ENCODE data around the gene FGF12.
A peak's percentile ranks its signal among the peaks of the same experiment; 100 is the strongest.

The FGF12 gene

GRCh38 chr3:192156382-192156781 lies 571.0 kb downstream of the FGF12 start:
- H4K20me1 ChIP-seq (ENCODE audit: low read depth, low read length) = no peaks in the 10 kb centered on the region
- H3K9me3 ChIP-seq (ENCODE audit: insufficient read depth, low read length) = no peaks in the 10 kb centered on the region
- no peaks in the 10 kb centered on the region for H3K9me2 ChIP-seq (replicated peaks; ENCODE audit: insufficient read depth, low read length)
- no peaks in the 10 kb centered on the region for H3K79me2 ChIP-seq (ENCODE audit: insufficient read depth, low read length)
- H3K9ac ChIP-seq (ENCODE audit: low read length) = peak overlapping the region; percentile 46; the same call in 1 of the 2 replicates
- H3K27ac ChIP-seq (ENCODE audit: low read depth, low read length) = no peak overlapping the region
- no peak overlapping the region for H3K4me3 ChIP-seq (ENCODE audit: insufficient read depth, low read length, poor library complexity, severe bottlenecking)
- no peaks in the 10 kb centered on the region; the same call in 1 of the 2 replicates for H3F3A ChIP-seq (ENCODE audit: insufficient read depth)
- H3K36me3 ChIP-seq (ENCODE audit: low read length) = no peaks in the 10 kb centered on the region; the same call in 1 of the 2 replicates
- no peaks in the 10 kb centered on the region for H3K27me3 ChIP-seq (ENCODE audit: low read length)
- H2AFZ ChIP-seq (ENCODE audit: low read depth, low read length, severe bottlenecking) = no peak overlapping the region
- TF ChIP-seq CTCF (IDR thresholded peaks at IDR 0.05; ENCODE audit: insufficient read depth, low read length, poor library complexity, severe bottlenecking) = no peak
- no peak for TF ChIP-seq EZH2phosphoT487 (conservative IDR thresholded peaks at IDR 0.05; ENCODE audit: low read length)
- H3K4me2 ChIP-seq (ENCODE audit: low read depth, low read length, poor library complexity, severe bottlenecking) = peak overlapping the region; percentile 74

- Histone ChIP-seq H3K36me3 (ENCODE audit: low read length) (no peaks in the 10 kb centered on the region; the same call in 1 of the 2 replicates), H3K4me3 (ENCODE audit: insufficient read depth, low read length, poor library complexity, severe bottlenecking) (peak overlapping the region; percentile 46), H3K9me3 (ENCODE audit: insufficient read depth, low read length) (no peaks in the 10 kb centered on the region), H2AFZ (ENCODE audit: low read depth, low read length, severe bottlenecking) (no peak overlapping the region), H4K20me1 (ENCODE audit: low read depth, low read length) (no peaks in the 10 kb centered on the region), H3K79me2 (ENCODE audit: insufficient read depth, low read length) (no peaks in the 10 kb centered on the region), H3K27me3 (ENCODE audit: low read length) (no peaks in the 10 kb centered on the region), H3K4me2 (ENCODE audit: low read depth, low read length, poor library complexity, severe bottlenecking) (peak overlapping the region; percentile 74), H3K9me2 (replicated peaks; ENCODE audit: insufficient read depth, low read length) (no peaks in the 10 kb centered on the region), H3K9ac (ENCODE audit: low read length) (peak overlapping the region; percentile 46), H3F3A (ENCODE audit: insufficient read depth) (no peaks in the 10 kb centered on the region; the same call in 1 of the 2 replicates), H3K27ac (ENCODE audit: low read depth, low read length) (peak overlapping the region; percentile 56)
- TF ChIP-seq EZH2phosphoT487 (conservative IDR thresholded peaks at IDR 0.05; ENCODE audit: low read length) (no peak), CTCF (IDR thresholded peaks at IDR 0.05; ENCODE audit: insufficient read depth, low read length, poor library complexity, severe bottlenecking) (no peak)
These were observed 572.1 kb downstream of the FGF12 start for GRCh38 chr3:192155194-192155593.

- no peaks in the 10 kb centered on the region for H3K27me3 ChIP-seq (ENCODE audit: low read length)
- no peaks in the 10 kb centered on the region for H4K20me1 ChIP-seq (ENCODE audit: low read depth, low read length)
- H3K27ac ChIP-seq (ENCODE audit: low read depth, low read length) = peak overlapping the region; percentile 99
- no peaks in the 10 kb centered on the region for H3K9me3 ChIP-seq (ENCODE audit: insufficient read depth, low read length)
- peak overlapping the region; percentile 20; the same call in 1 of the 2 replicates for H3K9ac ChIP-seq (ENCODE audit: low read length)
- H3K79me2 ChIP-seq (ENCODE audit: insufficient read depth, low read length) = no peaks in the 10 kb centered on the region
- peak overlapping the region; percentile 72 for H3K4me2 ChIP-seq (ENCODE audit: low read depth, low read length, poor library complexity, severe bottlenecking)
- no peak overlapping the region for H3K4me3 ChIP-seq (ENCODE audit: insufficient read depth, low read length, poor library complexity, severe bottlenecking)
- H3K36me3 ChIP-seq (ENCODE audit: low read length) = no peaks in the 10 kb centered on the region
- no peaks in the 10 kb centered on the region for H3K9me2 ChIP-seq (replicated peaks; ENCODE audit: insufficient read depth, low read length)
- TF ChIP-seq EZH2phosphoT487 (conservative IDR thresholded peaks at IDR 0.05; ENCODE audit: low read length) (no peak), CTCF (IDR thresholded peaks at IDR 0.05; ENCODE audit: insufficient read depth, low read length, poor library complexity, severe bottlenecking) (no peak)
- no peak overlapping the region for H2AFZ ChIP-seq (ENCODE audit: low read depth, low read length, severe bottlenecking)
- H3F3A ChIP-seq (ENCODE audit: insufficient read depth) = peaks cover 37% of the 10 kb centered on the region
These were observed 594.1 kb downstream of the FGF12 start for GRCh38 chr3:192133271-192133670.

Measured in SU-DHL-6 (cell line).